Activated effector memory CD4-positive, alpha-beta T cell treated with anti-CD3 and anti-CD28 coated beads, Interleukin-2, amount 50 U/mL, for 16 hours (primary cell): ENCODE results near the gene CACNA1C.

Source experiments
- DNase-seq: peaks from one replicate; pipeline ENCODE4 v3.0.0-alpha.2; 2020

Gene CACNA1C

DNA sequence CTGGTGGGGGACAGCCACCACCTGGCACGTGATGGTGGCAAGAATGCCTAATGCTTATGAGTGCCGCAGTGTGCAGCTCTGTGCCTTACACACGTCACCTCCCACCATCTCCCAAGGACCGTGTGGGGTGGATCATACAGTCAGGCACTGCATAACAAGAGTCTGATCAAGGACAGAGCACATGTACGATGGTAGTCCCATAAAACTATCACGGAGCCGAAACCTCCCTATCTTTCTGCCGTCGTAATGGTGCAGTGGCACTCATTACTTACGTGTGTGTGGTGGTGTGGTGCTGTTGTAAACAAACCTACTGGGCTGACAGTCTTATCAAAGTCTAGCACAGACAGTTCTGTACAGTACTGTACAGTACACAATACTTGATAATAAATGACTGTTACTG, 89.3 kb downstream of the CACNA1C start:
- no peak for DNase-seq

GRCh38 chr12:2144951-2145350, 92.2 kb downstream of the CACNA1C start:
- DNase-seq, result no peak

- DNase-seq, result no peak
Observed at GRCh38 chr12:2145433-2145998, 92.7 kb downstream of the CACNA1C start.

DNA sequence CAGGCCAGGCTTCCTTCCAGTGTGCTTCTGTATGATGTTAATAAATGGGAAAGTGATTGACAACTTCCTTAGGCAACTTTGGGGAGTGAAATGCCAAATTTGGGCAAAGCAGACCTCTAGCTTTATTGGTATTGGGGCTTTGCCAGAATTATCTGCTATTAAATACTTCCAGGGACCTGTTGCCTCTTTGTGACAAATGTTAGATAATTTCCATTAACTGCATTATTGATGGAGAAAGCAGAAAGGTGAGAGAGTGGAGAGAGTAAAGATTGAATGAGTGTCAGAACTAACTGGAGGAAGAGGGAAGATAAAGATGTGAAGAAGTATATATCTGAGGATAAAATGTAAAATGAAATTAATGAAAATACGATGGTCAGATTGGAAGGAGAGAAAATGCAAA, 94.5 kb downstream of the CACNA1C start:
- no peak for DNase-seq

DNA sequence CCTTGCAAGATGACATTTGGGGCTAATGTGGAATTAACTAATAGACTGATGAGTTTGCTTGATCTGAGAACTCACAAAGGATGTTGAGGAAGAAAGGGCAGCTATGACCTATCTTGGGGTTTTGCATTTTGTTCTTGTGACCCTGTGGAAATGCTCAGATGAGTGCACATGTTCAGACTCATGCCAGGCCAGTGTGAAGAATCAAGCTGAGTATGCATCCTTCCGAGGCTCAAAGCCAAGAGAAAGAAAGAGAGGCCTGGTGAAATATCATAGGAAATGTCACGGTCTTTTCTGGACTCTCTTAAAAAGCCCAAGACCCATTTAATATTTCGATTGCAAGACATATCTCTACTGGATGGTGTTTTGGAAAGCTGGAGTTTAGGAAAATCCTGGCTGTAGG, 96.3 kb downstream of the CACNA1C start:
- no peak for DNase-seq

DNA sequence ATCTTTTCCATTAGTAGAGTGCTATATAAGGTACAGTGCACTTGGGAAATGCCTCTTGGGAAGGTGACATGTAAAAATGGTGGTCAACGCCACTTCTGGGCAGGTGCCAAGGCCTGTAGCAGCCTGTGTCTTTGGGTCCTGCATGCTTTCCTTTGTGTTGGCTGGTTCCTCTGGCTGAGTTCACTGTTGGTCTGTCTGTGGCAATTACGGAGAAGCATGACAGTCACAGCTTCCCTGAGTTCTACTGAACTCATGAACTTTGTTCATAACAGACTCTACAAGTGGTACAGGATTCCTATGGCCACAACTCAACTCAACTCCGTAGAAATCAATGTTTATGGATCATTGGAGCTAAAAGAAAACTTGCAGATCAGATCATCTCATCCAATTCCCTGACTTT, 98.0 kb downstream of the CACNA1C start:
- no peak for DNase-seq

- DNase-seq, result no peak
Observed at GRCh38 chr12:2151391-2151790, 98.6 kb downstream of the CACNA1C start.

DNA sequence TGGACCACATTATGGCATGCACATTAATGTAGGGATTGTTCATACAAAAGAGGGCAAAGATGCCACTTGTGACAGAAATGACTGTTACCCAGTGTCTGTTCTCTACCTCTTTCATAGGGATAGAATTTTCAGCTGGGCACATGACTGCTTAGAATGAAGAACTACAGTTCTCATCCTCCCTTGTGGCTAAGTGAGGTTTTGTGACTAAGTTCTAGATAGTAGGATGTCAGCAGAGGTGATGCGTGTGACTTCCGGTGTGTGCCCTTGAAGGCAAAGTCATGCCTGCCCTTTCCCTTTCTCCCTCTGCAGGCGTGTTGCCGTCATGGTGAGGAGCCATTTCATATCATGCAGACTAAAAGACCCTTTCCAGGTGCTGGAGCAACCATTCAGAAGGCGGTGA, 99.3 kb downstream of the CACNA1C start:
- no peak for DNase-seq

GRCh38 chr12:2154050-2154449, 101.3 kb downstream of the CACNA1C start:
- DNase-seq, result no peak

GRCh38 chr12:2154521-2154920, 101.7 kb downstream of the CACNA1C start:
- DNase-seq, result no peak

DNA sequence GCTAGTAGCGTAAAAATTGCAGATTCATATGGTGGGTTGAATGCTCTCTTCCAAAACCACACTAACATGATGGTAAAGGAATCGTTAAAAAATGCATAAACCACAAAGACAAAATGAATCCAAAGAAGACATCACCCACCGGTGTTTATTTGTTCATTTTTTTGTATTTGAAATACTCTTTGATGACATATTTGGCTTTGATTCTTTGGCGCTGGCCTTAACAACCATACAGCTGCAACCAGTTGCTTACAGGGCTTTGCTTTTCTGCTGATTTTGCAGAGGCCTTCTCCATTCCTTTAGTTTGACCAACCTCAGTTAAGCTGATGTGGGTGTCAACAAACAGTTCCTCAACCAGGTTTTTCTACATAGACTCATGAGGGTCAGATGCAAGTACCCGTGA, 103.5 kb downstream of the CACNA1C start:
- DNase-seq, result no peak

DNA sequence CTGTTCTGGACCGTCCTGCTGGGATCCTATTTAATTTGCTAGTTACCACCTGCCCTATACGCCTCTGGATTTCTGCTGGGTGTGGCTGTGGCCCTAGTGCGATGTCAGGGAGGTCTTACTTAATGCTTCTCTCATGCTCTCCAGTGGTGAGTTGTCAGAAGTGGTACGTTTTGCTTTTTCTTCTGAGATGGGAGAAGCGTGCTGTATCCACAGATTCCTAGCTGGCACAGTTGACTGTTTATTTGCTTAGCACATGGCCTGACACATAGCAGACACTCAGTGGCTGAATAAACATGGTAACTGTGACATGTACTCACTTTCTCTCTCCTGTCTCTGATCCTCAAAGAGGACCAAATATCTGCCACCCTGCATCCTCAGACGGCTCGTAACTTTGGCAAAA, 107.3 kb downstream of the CACNA1C start:
- DNase-seq, result no peak

- DNase-seq, result no peak
Observed at GRCh38 chr12:2161473-2161872, 108.7 kb downstream of the CACNA1C start.

DNA sequence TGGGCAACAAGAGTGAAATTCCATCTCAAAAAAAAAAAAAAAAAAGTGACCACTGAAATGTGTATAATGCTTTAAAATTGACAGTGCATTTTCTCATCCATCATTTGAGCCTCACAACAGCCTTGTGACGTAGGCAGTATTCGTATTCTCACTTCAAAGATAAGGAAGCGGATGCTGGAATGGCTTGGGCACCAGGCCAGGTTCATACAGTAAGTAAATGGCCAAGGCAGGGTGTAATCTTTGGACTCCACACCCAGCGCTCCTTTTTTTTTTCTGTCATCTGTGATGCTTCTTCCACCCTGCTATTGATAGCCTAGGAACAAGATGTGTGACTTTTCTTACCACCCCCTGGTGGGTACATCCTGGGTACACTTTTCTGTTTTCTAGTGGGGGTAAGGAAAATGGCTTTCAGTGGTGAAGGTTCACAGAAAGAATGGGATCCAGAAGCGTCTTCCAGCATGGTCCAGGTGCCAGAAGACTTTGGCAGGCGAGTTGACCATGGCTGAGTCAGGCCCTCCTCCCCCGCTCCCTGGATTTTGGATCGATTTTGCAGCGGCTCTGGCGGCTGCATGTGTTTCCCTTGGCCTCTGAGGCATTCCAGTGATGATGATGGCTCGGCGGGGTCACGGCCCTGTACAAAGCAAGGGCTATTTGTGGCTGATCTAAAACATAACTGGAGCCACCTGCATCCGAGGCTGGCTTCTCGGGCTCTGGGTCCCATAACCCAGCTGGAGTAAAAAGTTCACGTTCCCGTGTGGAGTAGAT, 110.6 kb downstream of the CACNA1C start:
- DNase-seq, result no peak

DNA sequence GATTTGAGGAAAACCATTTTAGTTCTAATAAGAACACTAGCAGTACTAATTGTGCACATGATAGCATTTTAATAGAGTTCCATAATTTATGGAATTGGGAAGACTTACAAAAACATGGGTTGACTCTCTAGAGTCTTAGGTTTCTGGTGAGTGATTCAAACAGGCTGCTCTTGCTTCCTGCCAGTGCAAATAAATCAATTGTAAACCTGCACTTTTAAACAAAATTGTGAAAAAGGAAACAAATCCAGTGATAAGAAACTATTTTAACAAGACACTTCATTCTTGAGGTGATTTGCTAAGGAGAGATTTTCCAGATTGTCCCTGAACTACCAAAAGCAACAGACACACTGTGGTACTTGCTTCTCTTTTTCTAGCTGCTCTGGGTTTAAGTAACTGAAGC, 112.2 kb downstream of the CACNA1C start:
- DNase-seq, result no peak

- DNase-seq, result no peak
Observed at GRCh38 chr12:2165927-2166326, 113.1 kb downstream of the CACNA1C start.

DNA sequence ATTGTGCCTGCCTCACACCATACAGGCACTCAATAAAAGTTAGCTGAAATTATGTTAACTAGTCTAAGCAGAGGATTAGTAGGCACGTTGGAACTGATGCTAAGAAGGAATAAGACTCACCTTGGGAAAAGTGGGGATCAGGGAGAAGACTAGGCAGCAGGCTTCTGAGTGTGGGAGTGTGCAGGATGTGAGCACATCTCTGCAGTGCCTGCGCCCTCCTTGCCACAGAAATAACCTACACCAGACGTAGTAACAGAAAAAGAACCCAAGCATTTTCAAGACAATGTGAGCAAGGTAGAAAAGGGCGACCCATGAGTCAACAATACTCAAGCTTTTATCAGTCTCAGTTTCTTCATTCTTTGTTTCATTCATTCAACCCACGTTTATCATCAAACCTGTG, 113.9 kb downstream of the CACNA1C start:
- DNase-seq, result no peak

DNA sequence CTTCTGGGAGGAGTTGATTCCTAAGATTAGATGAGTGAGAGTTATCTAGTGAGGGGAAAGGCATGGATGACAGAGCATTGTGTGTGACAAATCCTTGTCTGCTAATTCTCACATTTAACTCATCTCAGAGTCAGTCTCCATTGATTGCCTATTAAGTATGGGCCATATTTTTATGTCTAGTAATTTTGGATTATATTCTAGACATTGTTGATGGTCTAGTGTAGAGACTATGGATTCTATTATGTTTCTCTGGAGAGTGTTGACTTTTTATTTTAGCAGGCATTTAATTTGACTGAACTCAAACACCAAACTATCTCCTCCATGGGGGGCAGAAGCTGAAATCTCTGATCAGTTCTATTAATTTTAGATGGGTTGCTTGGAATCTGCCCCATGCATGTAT, 114.4 kb downstream of the CACNA1C start:
- DNase-seq, result no peak

- DNase-seq, result no peak
Observed at GRCh38 chr12:2168808-2169207, 116.0 kb downstream of the CACNA1C start.

- no peak for DNase-seq
Observed at GRCh38 chr12:2169489-2169888, 116.7 kb downstream of the CACNA1C start.

DNA sequence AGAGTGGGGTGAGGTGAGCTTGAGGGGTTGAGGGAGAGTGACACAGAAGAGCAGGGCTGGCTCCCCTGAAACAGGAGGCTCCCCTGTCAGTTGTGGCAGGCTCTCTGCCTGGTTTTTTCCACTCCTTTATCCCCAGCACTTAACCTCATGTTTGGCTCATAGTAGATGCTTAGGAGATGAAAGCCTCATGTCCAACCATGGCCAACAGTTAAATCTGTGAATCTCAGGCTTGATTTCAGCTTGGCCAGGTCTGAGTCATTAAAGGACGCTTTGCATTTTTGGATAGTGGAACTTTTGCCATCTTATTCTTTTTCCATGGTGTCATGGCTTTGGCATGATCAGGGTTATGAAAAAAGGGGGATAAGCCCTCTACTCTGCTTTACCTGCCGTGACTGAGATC, 117.2 kb downstream of the CACNA1C start:
- DNase-seq, result no peak

GRCh38 chr12:2170376-2170775, 117.6 kb downstream of the CACNA1C start:
- DNase-seq, result no peak

DNA sequence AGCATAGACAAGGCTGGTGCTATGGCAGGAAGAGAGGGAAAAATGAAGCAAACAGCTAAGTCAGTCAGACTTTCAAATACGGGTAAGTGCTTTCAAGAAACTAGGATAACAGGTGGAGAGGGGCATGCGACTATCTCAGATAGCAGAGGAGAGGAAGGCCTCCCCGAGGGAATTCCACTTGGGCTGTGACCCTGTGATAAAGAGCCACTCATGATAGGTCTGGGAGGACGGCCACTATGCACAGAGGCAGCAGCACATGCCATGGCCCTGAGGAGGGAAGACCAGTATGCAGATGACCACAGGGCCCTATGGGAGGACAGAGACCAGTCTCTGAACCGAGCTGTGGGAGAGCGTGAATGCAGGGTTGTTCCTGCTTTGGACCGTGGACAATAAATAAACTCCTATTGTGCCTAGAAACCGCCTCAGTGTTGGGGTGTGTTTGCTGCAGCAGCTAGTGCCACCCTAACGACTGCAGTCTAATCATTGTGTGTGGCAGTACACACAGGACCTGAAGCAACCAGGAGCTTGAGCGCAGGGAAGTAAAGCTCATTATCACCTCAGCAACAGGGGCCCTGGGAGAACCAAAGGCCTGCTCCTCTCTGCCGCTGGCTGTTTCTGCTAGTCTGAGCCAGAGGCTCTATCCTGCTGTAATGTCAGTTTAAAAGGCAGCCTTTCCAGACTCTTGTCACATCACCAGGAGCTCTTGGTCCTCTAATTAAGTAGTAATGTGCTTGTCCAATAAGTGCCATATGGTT, 119.1 kb downstream of the CACNA1C start:
- no peak for DNase-seq

GRCh38 chr12:2172491-2173214, 119.9 kb downstream of the CACNA1C start:
- no peak for DNase-seq
